ENCODE data around the gene TMED8.

Gene TMED8

DNA sequence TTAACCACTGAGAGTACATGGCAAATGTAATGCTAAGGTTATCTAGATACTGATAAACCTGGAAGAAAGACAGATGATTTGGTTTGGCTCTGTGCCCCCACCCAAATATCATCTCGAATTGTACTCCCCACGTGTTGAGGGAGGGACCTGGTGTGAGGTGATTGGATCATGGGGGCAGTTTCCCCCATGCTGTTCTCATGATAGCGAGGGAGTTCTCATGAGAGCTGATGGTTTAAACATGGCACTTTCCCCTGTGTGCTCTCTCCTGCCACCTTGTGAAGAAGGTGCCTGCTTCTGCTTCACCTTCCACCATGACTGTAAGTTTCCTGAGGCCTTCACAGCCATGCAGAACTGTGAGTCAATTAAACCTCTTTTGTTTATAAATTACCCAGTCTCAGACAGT is 32.2 kb upstream of the TMED8 start:
- TF ChIP-seq, protein P1, sequence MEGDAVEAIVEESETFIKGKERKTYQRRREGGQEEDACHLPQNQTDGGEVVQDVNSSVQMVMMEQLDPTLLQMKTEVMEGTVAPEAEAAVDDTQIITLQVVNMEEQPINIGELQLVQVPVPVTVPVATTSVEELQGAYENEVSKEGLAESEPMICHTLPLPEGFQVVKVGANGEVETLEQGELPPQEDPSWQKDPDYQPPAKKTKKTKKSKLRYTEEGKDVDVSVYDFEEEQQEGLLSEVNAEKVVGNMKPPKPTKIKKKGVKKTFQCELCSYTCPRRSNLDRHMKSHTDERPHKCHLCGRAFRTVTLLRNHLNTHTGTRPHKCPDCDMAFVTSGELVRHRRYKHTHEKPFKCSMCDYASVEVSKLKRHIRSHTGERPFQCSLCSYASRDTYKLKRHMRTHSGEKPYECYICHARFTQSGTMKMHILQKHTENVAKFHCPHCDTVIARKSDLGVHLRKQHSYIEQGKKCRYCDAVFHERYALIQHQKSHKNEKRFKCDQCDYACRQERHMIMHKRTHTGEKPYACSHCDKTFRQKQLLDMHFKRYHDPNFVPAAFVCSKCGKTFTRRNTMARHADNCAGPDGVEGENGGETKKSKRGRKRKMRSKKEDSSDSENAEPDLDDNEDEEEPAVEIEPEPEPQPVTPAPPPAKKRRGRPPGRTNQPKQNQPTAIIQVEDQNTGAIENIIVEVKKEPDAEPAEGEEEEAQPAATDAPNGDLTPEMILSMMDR (IDR thresholded peaks at IDR 0.05; ENCODE audit: low read depth, low read length, poor library complexity, severe bottlenecking): peak; percentile 45
- TF ChIP-seq EZH2phosphoT487 (IDR thresholded peaks at IDR 0.05; ENCODE audit: borderline replicate concordance, low read length): no peak
- Histone ChIP-seq H3K9me2 (replicated peaks; ENCODE audit: control insufficient read depth, low read length) (no peaks in the 10 kb centered on the region), H3K4me3 (ENCODE audit: low read length) (no peak overlapping the region), H4K20me1 (ENCODE audit: control insufficient read depth, insufficient read depth, low read depth, low read length) (no peaks in the 10 kb centered on the region), H3K36me3 (ENCODE audit: control insufficient read depth, low read length) (no peaks in the 10 kb centered on the region), H3K9me3 (ENCODE audit: control insufficient read depth, insufficient read depth, low read length) (no peaks in the 10 kb centered on the region), H3K79me2 (ENCODE audit: control insufficient read depth, low read length) (no peaks in the 10 kb centered on the region), H3K4me2 (ENCODE audit: low read length) (no peak overlapping the region), H3K4me1 (ENCODE audit: control insufficient read depth, low read length) (peaks cover 9% of the 10 kb centered on the region), H3F3A (ENCODE audit: control insufficient read depth, insufficient read depth) (no peaks in the 10 kb centered on the region), H3K27ac (ENCODE audit: low read depth, low read length) (no peak overlapping the region), H3K27me3 (ENCODE audit: control insufficient read depth, low read length) (no peaks in the 10 kb centered on the region)

DNA sequence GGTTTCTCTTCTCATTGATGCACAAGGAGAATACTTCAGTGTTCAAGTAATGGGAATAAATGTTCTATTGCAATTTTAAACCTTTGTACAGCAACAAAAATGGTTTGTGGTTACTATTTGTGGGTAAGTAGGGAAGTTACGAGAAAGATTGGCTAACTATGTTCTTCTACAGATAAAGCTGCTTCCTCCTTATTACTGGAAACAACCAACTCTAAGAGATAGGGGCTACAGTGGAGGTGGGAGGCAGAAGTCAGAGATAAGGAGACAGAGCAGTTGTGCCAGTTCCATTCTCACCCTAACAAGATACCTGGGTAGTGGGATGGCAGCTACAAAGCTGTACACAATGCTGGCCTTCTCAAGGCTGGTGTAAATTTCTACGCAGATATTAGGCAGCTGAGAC is 30.3 kb upstream of the TMED8 start:
- Histone ChIP-seq H3K4me1 (ENCODE audit: control insufficient read depth, low read length) (peaks cover 9% of the 10 kb centered on the region), H3K9me2 (replicated peaks; ENCODE audit: control insufficient read depth, low read length) (no peaks in the 10 kb centered on the region), H3K36me3 (ENCODE audit: control insufficient read depth, low read length) (no peaks in the 10 kb centered on the region), H3K9me3 (ENCODE audit: control insufficient read depth, insufficient read depth, low read length) (no peaks in the 10 kb centered on the region), H3K79me2 (ENCODE audit: control insufficient read depth, low read length) (no peaks in the 10 kb centered on the region), H3K27me3 (ENCODE audit: control insufficient read depth, low read length) (no peaks in the 10 kb centered on the region), H3K4me3 (ENCODE audit: low read length) (no peak overlapping the region), H3K4me2 (ENCODE audit: low read length) (no peak overlapping the region), H3K27ac (ENCODE audit: low read depth, low read length) (no peak overlapping the region), H4K20me1 (ENCODE audit: control insufficient read depth, insufficient read depth, low read depth, low read length) (no peaks in the 10 kb centered on the region), H3F3A (ENCODE audit: control insufficient read depth, insufficient read depth) (no peaks in the 10 kb centered on the region)
- TF ChIP-seq, protein P1 (IDR thresholded peaks at IDR 0.05; ENCODE audit: low read depth, low read length, poor library complexity, severe bottlenecking): no peak
- TF ChIP-seq EZH2phosphoT487 (IDR thresholded peaks at IDR 0.05; ENCODE audit: borderline replicate concordance, low read length): no peak

GRCh38 chr14:77406718-77407117 is 29.8 kb upstream of the TMED8 start:
- H3K27me3 ChIP-seq (ENCODE audit: control insufficient read depth, low read length): no peaks in the 10 kb centered on the region
- no peaks in the 10 kb centered on the region for H3K9me2 ChIP-seq (replicated peaks; ENCODE audit: control insufficient read depth, low read length)
- H3K4me3 ChIP-seq (ENCODE audit: low read length): no peak overlapping the region
- H3K36me3 ChIP-seq (ENCODE audit: control insufficient read depth, low read length): no peaks in the 10 kb centered on the region
- H3K9me3 ChIP-seq (ENCODE audit: control insufficient read depth, insufficient read depth, low read length): no peaks in the 10 kb centered on the region
- H3K27ac ChIP-seq (ENCODE audit: low read depth, low read length): no peak overlapping the region
- H3K4me2 ChIP-seq (ENCODE audit: low read length): no peak overlapping the region
- TF ChIP-seq, protein P1 (IDR thresholded peaks at IDR 0.05; ENCODE audit: low read depth, low read length, poor library complexity, severe bottlenecking): no peak
- TF ChIP-seq EZH2phosphoT487 (IDR thresholded peaks at IDR 0.05; ENCODE audit: borderline replicate concordance, low read length): no peak
- no peaks in the 10 kb centered on the region for H3K79me2 ChIP-seq (ENCODE audit: control insufficient read depth, low read length)
- no peaks in the 10 kb centered on the region for H3F3A ChIP-seq (ENCODE audit: control insufficient read depth, insufficient read depth)
- no peaks in the 10 kb centered on the region for H4K20me1 ChIP-seq (ENCODE audit: control insufficient read depth, insufficient read depth, low read depth, low read length)
- peaks cover 11% of the 10 kb centered on the region for H3K4me1 ChIP-seq (ENCODE audit: control insufficient read depth, low read length)

DNA sequence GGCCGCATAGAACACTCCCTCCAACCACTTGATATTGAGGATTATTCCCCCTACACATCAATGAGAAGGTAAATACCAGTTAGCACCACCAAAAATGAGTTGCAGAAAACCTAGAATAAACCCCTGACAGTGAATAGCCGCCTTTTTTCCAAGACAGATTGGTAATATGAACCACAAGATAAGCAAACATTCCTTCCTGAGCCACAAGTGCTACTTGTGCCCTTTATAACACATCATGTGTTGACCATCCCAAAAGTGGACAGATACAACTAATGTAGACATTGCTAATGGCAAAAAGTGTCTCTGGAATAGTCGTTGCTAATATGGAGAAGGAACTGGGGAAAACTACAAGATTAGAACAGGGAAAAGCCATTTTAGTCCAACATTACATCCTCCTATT is 29.2 kb upstream of the TMED8 start:
- Histone ChIP-seq H3K27me3 (ENCODE audit: control insufficient read depth, low read length) (no peaks in the 10 kb centered on the region), H3K4me1 (ENCODE audit: control insufficient read depth, low read length) (peaks cover 16% of the 10 kb centered on the region), H3K9me3 (ENCODE audit: control insufficient read depth, insufficient read depth, low read length) (no peaks in the 10 kb centered on the region), H4K20me1 (ENCODE audit: control insufficient read depth, insufficient read depth, low read depth, low read length) (no peaks in the 10 kb centered on the region), H3K36me3 (ENCODE audit: control insufficient read depth, low read length) (no peaks in the 10 kb centered on the region), H3K27ac (ENCODE audit: low read depth, low read length) (no peak overlapping the region), H3K79me2 (ENCODE audit: control insufficient read depth, low read length) (no peaks in the 10 kb centered on the region), H3K4me3 (ENCODE audit: low read length) (no peak overlapping the region), H3K4me2 (ENCODE audit: low read length) (no peak overlapping the region), H3F3A (ENCODE audit: control insufficient read depth, insufficient read depth) (no peaks in the 10 kb centered on the region), H3K9me2 (replicated peaks; ENCODE audit: control insufficient read depth, low read length) (no peaks in the 10 kb centered on the region)
- TF ChIP-seq, protein P1 (IDR thresholded peaks at IDR 0.05; ENCODE audit: low read depth, low read length, poor library complexity, severe bottlenecking): no peak
- TF ChIP-seq EZH2phosphoT487 (IDR thresholded peaks at IDR 0.05; ENCODE audit: borderline replicate concordance, low read length): no peak
